ENCODE data around the gene G3BP2.
"Not testable (repeated sequence)": the region's sequence is repeated elsewhere in the genome, so short reads cannot be mapped to it uniquely, and the experiment has no call there.

G3BP2 gene

DNA sequence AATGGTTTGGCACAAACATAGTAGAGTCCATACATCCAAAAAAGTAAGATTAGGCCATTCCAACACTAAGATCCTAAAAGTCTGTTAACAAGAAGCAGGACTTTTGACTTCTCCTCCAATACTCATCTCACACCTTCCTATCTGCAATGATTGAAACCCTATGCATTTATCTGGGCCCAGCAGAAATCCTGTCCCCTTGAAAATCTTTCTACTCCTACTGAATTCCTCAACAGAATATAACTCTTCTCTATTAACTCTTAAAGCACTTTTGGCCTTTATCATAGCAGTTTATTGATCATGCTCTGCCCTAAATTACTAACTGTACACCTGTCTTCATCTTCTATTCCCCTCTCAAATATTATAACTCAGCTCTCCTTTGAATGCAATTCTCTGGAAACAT, 4.6 kb downstream of the G3BP2 start:
- Histone ChIP-seq H3K9me3 (ENCODE audit: control insufficient read depth in 2 of 2, low read length in 2 of 2) (no peaks in the 10 kb centered on the region), H3K27me3 (ENCODE audit: control insufficient read depth in 2 of 2, insufficient read depth in 2 of 2, low read length in 2 of 2) (no peaks in the 10 kb centered on the region), H3K4me3 (ENCODE audit: low read length in 2 of 2) (no peak overlapping the region), H3K9ac (ENCODE audit: low read depth in 1 of 2, low read length in 2 of 2) (no peak overlapping the region), H3K36me3 (ENCODE audit: control insufficient read depth in 2 of 2, insufficient read depth in 2 of 2, low read length in 2 of 2) (no peaks in the 10 kb centered on the region), H3K27ac (ENCODE audit: low read depth in 2 of 2, low read length in 2 of 2) (no peak overlapping the region), H3K4me1 (ENCODE audit: control insufficient read depth in 2 of 2, insufficient read depth in 2 of 2, low read length in 2 of 2) (peaks cover 7 to 13% of the 10 kb centered on the region in 2 donors)

GRCh38 chr4:75667636-75668035, 5.6 kb downstream of the G3BP2 start:
- H3K4me3 ChIP-seq (ENCODE audit: low read length in 2 of 2); H3K9me3 ChIP-seq (ENCODE audit: control insufficient read depth in 2 of 2, low read length in 2 of 2); H3K27me3 ChIP-seq (ENCODE audit: control insufficient read depth in 2 of 2, insufficient read depth in 2 of 2, low read length in 2 of 2); H3K9ac ChIP-seq (ENCODE audit: low read depth in 1 of 2, low read length in 2 of 2); H3K27ac ChIP-seq (ENCODE audit: low read depth in 2 of 2, low read length in 2 of 2); H3K36me3 ChIP-seq (ENCODE audit: control insufficient read depth in 2 of 2, insufficient read depth in 2 of 2, low read length in 2 of 2): not testable (repeated sequence)
- H3K4me1 ChIP-seq (ENCODE audit: control insufficient read depth in 2 of 2, insufficient read depth in 2 of 2, low read length in 2 of 2), result peaks cover 7 to 11% of the 10 kb centered on the region in 2 donors

DNA sequence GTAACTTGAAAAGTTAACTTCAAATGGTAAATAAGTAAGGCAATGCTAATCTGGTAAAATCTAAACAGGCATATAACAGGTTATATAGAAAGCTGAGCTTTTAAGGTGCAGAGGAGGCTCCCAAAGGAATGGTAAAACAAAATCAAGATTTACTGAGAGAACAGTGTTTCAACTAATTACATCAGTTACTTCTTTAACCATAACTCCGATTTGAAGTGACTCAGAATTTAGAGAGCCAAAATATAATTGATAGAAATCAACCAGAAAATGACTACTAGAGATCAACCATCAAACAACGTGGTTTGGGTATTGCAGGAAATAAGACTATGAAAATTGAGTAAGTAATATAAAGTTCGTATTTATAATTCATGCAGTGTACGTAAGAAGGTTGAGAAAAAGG, 6.9 kb downstream of the G3BP2 start:
- H3K4me1 ChIP-seq (ENCODE audit: control insufficient read depth in 2 of 2, insufficient read depth in 2 of 2, low read length in 2 of 2), result peaks cover 2 to 3% of the 10 kb centered on the region in 2 donors
- H3K4me3 ChIP-seq (ENCODE audit: low read length in 2 of 2), result no peak overlapping the region
- peaks cover 0 to 2% of the 10 kb centered on the region in 2 donors for H3K36me3 ChIP-seq (ENCODE audit: control insufficient read depth in 2 of 2, insufficient read depth in 2 of 2, low read length in 2 of 2)
- no peaks in the 10 kb centered on the region for H3K27me3 ChIP-seq (ENCODE audit: control insufficient read depth in 2 of 2, insufficient read depth in 2 of 2, low read length in 2 of 2)
- no peaks in the 10 kb centered on the region for H3K9me3 ChIP-seq (ENCODE audit: control insufficient read depth in 2 of 2, low read length in 2 of 2)
- H3K9ac ChIP-seq (ENCODE audit: low read depth in 1 of 2, low read length in 2 of 2), result no peak overlapping the region
- no peak overlapping the region for H3K27ac ChIP-seq (ENCODE audit: low read depth in 2 of 2, low read length in 2 of 2)

DNA sequence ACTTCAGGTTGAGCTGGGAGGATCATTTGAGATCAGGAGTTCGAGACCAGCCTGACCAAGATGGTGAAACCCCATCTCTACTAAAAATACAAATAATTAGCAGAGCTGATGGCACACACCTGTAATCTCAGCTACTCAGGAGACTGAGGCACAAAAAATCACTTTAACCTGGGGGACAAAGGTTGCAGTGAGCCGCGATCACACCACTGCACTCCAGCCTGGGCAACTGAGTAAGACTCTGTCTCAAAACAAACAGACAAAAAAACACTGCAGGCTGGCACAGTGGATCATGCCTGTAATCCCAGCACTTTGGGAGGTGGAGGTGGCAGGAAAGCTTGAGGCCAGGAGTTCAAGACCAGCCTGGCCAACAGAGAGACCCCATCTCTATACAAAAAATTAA, 8.6 kb downstream of the G3BP2 start:
- H3K27me3 ChIP-seq (ENCODE audit: control insufficient read depth in 2 of 2, insufficient read depth in 2 of 2, low read length in 2 of 2); H3K4me1 ChIP-seq (ENCODE audit: control insufficient read depth in 2 of 2, insufficient read depth in 2 of 2, low read length in 2 of 2); H3K9ac ChIP-seq (ENCODE audit: low read depth in 1 of 2, low read length in 2 of 2); H3K36me3 ChIP-seq (ENCODE audit: control insufficient read depth in 2 of 2, insufficient read depth in 2 of 2, low read length in 2 of 2); H3K9me3 ChIP-seq (ENCODE audit: control insufficient read depth in 2 of 2, low read length in 2 of 2); H3K4me3 ChIP-seq (ENCODE audit: low read length in 2 of 2); H3K27ac ChIP-seq (ENCODE audit: low read depth in 2 of 2, low read length in 2 of 2): not testable (repeated sequence)

DNA sequence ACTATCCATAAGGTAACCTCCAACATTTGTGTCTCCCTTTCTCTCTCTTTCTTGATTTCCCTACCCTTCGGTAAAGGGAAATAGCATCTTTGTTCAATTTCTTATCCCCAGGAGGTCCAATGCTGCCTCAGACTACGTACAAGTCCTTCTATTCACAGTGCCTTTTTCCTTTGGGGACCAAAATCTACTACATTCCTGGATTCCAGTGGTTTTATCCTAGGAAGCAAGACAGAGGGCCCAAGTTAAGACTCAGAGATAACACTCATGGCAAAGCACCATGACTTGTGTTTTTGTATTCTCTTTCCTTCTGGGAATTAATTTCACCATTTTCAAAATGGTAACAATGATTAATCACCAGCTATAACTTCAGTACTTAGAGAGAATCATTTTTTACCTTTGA, 10.6 kb downstream of the G3BP2 start:
- Histone ChIP-seq H3K4me3 (ENCODE audit: low read length in 2 of 2) (no peak overlapping the region), H3K36me3 (ENCODE audit: control insufficient read depth in 2 of 2, insufficient read depth in 2 of 2, low read length in 2 of 2) (peaks cover 9 to 11% of the 10 kb centered on the region in 2 donors), H3K9me3 (ENCODE audit: control insufficient read depth in 2 of 2, low read length in 2 of 2) (no peaks in the 10 kb centered on the region), H3K27ac (ENCODE audit: low read depth in 2 of 2, low read length in 2 of 2) (no peak overlapping the region), H3K27me3 (ENCODE audit: control insufficient read depth in 2 of 2, insufficient read depth in 2 of 2, low read length in 2 of 2) (no peaks in the 10 kb centered on the region), H3K9ac (ENCODE audit: low read depth in 1 of 2, low read length in 2 of 2) (no peak overlapping the region), H3K4me1 (ENCODE audit: control insufficient read depth in 2 of 2, insufficient read depth in 2 of 2, low read length in 2 of 2) (no peaks in the 10 kb centered on the region)

DNA sequence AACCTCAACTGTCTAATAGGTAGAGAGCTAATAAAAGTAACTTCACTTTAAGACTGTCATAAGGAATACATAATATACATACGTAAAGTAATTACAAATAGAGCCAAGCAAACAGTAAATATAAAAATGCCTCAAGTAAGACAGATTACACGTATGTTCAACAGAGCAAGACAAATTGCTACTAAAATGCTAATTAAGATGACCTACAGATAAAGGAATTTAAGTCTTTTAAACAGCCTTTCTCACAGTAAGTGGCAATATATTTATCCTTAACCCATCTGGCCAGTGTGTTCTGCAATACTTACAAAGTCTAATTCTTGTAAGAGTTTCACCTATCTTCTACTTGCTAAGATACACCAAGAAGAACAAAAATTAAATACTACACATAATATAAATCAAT, 12.7 kb downstream of the G3BP2 start:
- H3K27ac ChIP-seq (ENCODE audit: low read depth in 2 of 2, low read length in 2 of 2), result no peak overlapping the region
- H3K9me3 ChIP-seq (ENCODE audit: control insufficient read depth in 2 of 2, low read length in 2 of 2), result no peaks in the 10 kb centered on the region
- H3K4me3 ChIP-seq (ENCODE audit: low read length in 2 of 2), result no peak overlapping the region
- no peak overlapping the region for H3K9ac ChIP-seq (ENCODE audit: low read depth in 1 of 2, low read length in 2 of 2)
- no peaks in the 10 kb centered on the region for H3K27me3 ChIP-seq (ENCODE audit: control insufficient read depth in 2 of 2, insufficient read depth in 2 of 2, low read length in 2 of 2)
- H3K36me3 ChIP-seq (ENCODE audit: control insufficient read depth in 2 of 2, insufficient read depth in 2 of 2, low read length in 2 of 2), result peaks cover 18 to 23% of the 10 kb centered on the region in 2 donors
- H3K4me1 ChIP-seq (ENCODE audit: control insufficient read depth in 2 of 2, insufficient read depth in 2 of 2, low read length in 2 of 2), result no peaks in the 10 kb centered on the region

- H3K9ac ChIP-seq (ENCODE audit: low read depth in 1 of 2, low read length in 2 of 2), result no peak overlapping the region
- H3K4me1 ChIP-seq (ENCODE audit: control insufficient read depth in 2 of 2, insufficient read depth in 2 of 2, low read length in 2 of 2), result no peaks in the 10 kb centered on the region
- no peak overlapping the region for H3K27ac ChIP-seq (ENCODE audit: low read depth in 2 of 2, low read length in 2 of 2)
- H3K27me3 ChIP-seq (ENCODE audit: control insufficient read depth in 2 of 2, insufficient read depth in 2 of 2, low read length in 2 of 2), result no peaks in the 10 kb centered on the region
- no peaks in the 10 kb centered on the region for H3K9me3 ChIP-seq (ENCODE audit: control insufficient read depth in 2 of 2, low read length in 2 of 2)
- peaks cover 26 to 31% of the 10 kb centered on the region in 2 donors for H3K36me3 ChIP-seq (ENCODE audit: control insufficient read depth in 2 of 2, insufficient read depth in 2 of 2, low read length in 2 of 2)
- H3K4me3 ChIP-seq (ENCODE audit: low read length in 2 of 2), result no peak overlapping the region
These were observed 13.6 kb downstream of the G3BP2 start for GRCh38 chr4:75659512-75660031.

GRCh38 chr4:75658876-75659275, 14.3 kb downstream of the G3BP2 start:
- Histone ChIP-seq H3K4me1 (ENCODE audit: control insufficient read depth in 2 of 2, insufficient read depth in 2 of 2, low read length in 2 of 2) (no peaks in the 10 kb centered on the region), H3K27ac (ENCODE audit: low read depth in 2 of 2, low read length in 2 of 2) (no peak overlapping the region), H3K36me3 (ENCODE audit: control insufficient read depth in 2 of 2, insufficient read depth in 2 of 2, low read length in 2 of 2) (peaks cover 28 to 36% of the 10 kb centered on the region in 2 donors)

DNA sequence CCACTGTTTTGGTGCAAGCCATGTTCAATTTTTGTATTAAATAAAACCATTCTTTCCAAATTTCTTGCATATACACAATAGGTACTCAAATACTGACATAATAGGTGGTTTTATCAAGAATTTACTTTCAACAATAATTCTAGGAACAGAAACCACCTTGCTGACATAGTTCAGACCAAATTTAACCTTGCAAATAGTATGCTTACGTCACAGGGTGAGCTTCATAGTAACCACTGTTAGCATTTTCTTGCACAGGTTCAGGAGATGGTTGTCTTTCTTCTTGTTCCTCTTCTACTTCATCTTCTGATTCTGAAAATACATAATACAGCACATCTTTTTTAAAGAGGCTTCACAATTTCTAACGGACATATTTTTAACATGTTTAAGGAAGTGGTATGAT, 17.6 kb downstream of the G3BP2 start:
- H3K9ac ChIP-seq (ENCODE audit: low read depth in 1 of 2, low read length in 2 of 2), result no peak overlapping the region
- no peaks in the 10 kb centered on the region for H3K27me3 ChIP-seq (ENCODE audit: control insufficient read depth in 2 of 2, insufficient read depth in 2 of 2, low read length in 2 of 2)
- H3K9me3 ChIP-seq (ENCODE audit: control insufficient read depth in 2 of 2, low read length in 2 of 2), result no peaks in the 10 kb centered on the region
- peaks cover 41 to 49% of the 10 kb centered on the region in 2 donors for H3K36me3 ChIP-seq (ENCODE audit: control insufficient read depth in 2 of 2, insufficient read depth in 2 of 2, low read length in 2 of 2)
- no peaks in the 10 kb centered on the region for H3K4me1 ChIP-seq (ENCODE audit: control insufficient read depth in 2 of 2, insufficient read depth in 2 of 2, low read length in 2 of 2)
- no peak overlapping the region for H3K4me3 ChIP-seq (ENCODE audit: low read length in 2 of 2)
- no peak overlapping the region for H3K27ac ChIP-seq (ENCODE audit: low read depth in 2 of 2, low read length in 2 of 2)

More at GRCh38 chr4:75658876-75659275, 14.3 kb downstream of the G3BP2 start:
- H3K9me3 ChIP-seq (ENCODE audit: control insufficient read depth in 2 of 2, low read length in 2 of 2), result no peaks in the 10 kb centered on the region
- H3K27me3 ChIP-seq (ENCODE audit: control insufficient read depth in 2 of 2, insufficient read depth in 2 of 2, low read length in 2 of 2), result no peaks in the 10 kb centered on the region
- no peak overlapping the region for H3K9ac ChIP-seq (ENCODE audit: low read depth in 1 of 2, low read length in 2 of 2)
- no peak overlapping the region for H3K4me3 ChIP-seq (ENCODE audit: low read length in 2 of 2)

DNA sequence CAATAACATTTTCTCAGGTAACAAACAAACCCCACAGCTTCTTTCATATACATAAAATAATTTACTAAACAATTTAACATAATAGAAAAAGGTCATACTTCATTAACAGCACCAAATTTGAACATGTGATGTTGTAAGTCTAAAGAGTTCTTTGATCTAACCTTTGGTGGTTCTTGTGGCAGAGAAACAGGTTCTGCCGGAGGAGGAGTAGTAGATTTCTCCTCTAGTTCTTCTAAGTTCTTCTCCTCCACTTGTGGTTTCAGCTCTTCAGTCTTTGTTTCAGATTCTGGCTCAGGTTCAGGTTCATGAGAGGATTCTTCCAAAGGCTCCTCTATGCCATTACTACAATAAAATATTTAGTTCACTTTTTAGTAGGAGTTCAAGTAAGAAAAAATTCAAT, 18.3 kb downstream of the G3BP2 start:
- Histone ChIP-seq H3K4me1 (ENCODE audit: control insufficient read depth in 2 of 2, insufficient read depth in 2 of 2, low read length in 2 of 2) (no peaks in the 10 kb centered on the region), H3K9ac (ENCODE audit: low read depth in 1 of 2, low read length in 2 of 2) (no peak overlapping the region), H3K36me3 (ENCODE audit: control insufficient read depth in 2 of 2, insufficient read depth in 2 of 2, low read length in 2 of 2) (peaks cover 41 to 49% of the 10 kb centered on the region in 2 donors), H3K4me3 (ENCODE audit: low read length in 2 of 2) (no peak overlapping the region), H3K9me3 (ENCODE audit: control insufficient read depth in 2 of 2, low read length in 2 of 2) (no peaks in the 10 kb centered on the region), H3K27ac (ENCODE audit: low read depth in 2 of 2, low read length in 2 of 2) (no peak overlapping the region), H3K27me3 (ENCODE audit: control insufficient read depth in 2 of 2, insufficient read depth in 2 of 2, low read length in 2 of 2) (no peaks in the 10 kb centered on the region)
